OCI-LY1 (cell line): Measurements from ENCODE around the gene DGKB.

ENCODE experiments used
- H2AFZ ChIP-seq: fragments of 200-600 bp; sonication (generic), shearing (Covaris generic); 2 replicates; pipeline ENCODE4 v1.6.0; 2014; ENCODE audit warnings: antibody characterized with exemption, mild to moderate bottlenecking, low read length
- H3F3A ChIP-seq: fragments of 200-600 bp; sonication (generic), shearing (Covaris generic); 2 replicates; pipeline ENCODE4 v1.6.0; 2014; ENCODE audit warnings: mild to moderate bottlenecking, antibody characterized with exemption, low read length, moderate library complexity; ENCODE audit not compliant: insufficient read depth
- H3K27ac ChIP-seq: fragments of 200-600 bp; sonication (generic); 2 replicates; pipeline ENCODE4 v1.5.1; 2014; ENCODE audit warnings: low read length, mixed run types, mild to moderate bottlenecking, low read depth; ENCODE audit not compliant: poor library complexity, severe bottlenecking
- H3K27me3 ChIP-seq: fragments of 200-600 bp; sonication (generic); 2 replicates; pipeline ENCODE4 v1.6.0; 2014; ENCODE audit warnings: antibody characterized with exemption, mild to moderate bottlenecking, low read length, moderate library complexity; ENCODE audit not compliant: insufficient read depth
- H3K36me3 ChIP-seq: fragments of 200-600 bp; sonication (generic); 2 replicates; pipeline ENCODE4 v1.6.1; 2014; ENCODE audit warnings: mild to moderate bottlenecking, antibody characterized with exemption, low read length, moderate library complexity, mixed read lengths; ENCODE audit not compliant: insufficient read depth
- H3K4me1 ChIP-seq: fragments of 200-600 bp; sonication (generic); 2 replicates; pipeline ENCODE4 v1.5.1; 2014; ENCODE audit warnings: mild to moderate bottlenecking, low read length, moderate library complexity; ENCODE audit not compliant: insufficient read depth, severe bottlenecking
- H3K4me2 ChIP-seq: fragments of 200-600 bp; sonication (generic), shearing (Covaris generic); 2 replicates; pipeline ENCODE4 v1.6.1; 2014; ENCODE audit warnings: low read length
- H3K4me3 ChIP-seq: fragments of 200-600 bp; sonication (generic); 2 replicates; pipeline ENCODE4 v1.5.1; 2014; ENCODE audit warnings: low read length, low read depth, mild to moderate bottlenecking, mixed read lengths; ENCODE audit not compliant: poor library complexity, severe bottlenecking
- H3K79me2 ChIP-seq: fragments of 200-600 bp; shearing (Covaris generic); 2 replicates; pipeline ENCODE4 v1.6.1; 2016; ENCODE audit warnings: mixed run types, low read length, mixed read lengths; ENCODE audit not compliant: insufficient read depth
- H3K9ac ChIP-seq: fragments of 200-600 bp; sonication (generic), shearing (Covaris generic); 2 replicates; pipeline ENCODE4 v1.6.1; 2014; ENCODE audit warnings: mild to moderate bottlenecking, low read length, mixed read lengths
- H3K9me2 ChIP-seq: fragments of 200-600 bp; sonication (generic), shearing (Covaris generic); 2 replicates; pipeline ENCODE4 v1.6.1; 2014; ENCODE audit warnings: low read depth, mild to moderate bottlenecking, low read length, mixed read lengths
- H3K9me3 ChIP-seq: fragments of 200-600 bp; shearing (Covaris generic); 2 replicates; pipeline ENCODE4 v1.6.1; 2014; ENCODE audit warnings: low read length, mixed read lengths
- H4K20me1 ChIP-seq: fragments of 200-600 bp; sonication (generic), shearing (Covaris generic); 2 replicates; pipeline ENCODE4 v1.6.0; 2016; ENCODE audit warnings: mild to moderate bottlenecking, low read length; ENCODE audit not compliant: insufficient read depth
- EZH2 ChIP-seq: fragments of 200-600 bp; sonication (generic), shearing (Covaris generic); IDR thresholded peaks from 2 replicates; pipeline ENCODE4 v1.8.0; 2017; ENCODE audit warnings: borderline replicate concordance, mixed run types, mild to moderate bottlenecking, antibody characterized with exemption, low read length, moderate library complexity, mixed read lengths
- TF ChIP-seq, protein P1 (sequence below): fragments of 200-600 bp; sonication (generic), shearing (Covaris generic); IDR thresholded peaks from 2 replicates; pipeline ENCODE4 v1.5.1; 2017; ENCODE audit warnings: mild to moderate bottlenecking, antibody characterized with exemption, low read length, moderate library complexity, mixed read lengths

The DGKB gene

DNA sequence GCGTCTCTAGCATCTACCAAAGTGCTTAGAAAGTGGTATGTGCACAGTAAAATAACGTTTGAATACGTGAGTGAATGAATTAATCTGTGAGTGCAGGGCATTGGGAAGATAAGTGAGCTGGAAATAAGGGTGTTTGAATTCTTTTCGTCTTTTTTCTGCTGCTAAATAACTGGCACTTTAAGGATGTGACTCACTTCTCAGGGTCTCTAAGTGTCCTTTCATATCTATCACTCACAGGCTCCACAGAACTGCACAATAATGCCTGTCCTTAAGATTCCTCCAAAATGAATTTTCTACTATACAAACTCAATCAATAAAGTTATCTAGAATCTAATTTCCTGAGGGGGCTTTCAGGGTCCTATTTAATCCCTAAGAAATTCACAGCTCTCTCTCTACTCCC lies 3.2 kb upstream of the DGKB start:
- Histone ChIP-seq H2AFZ (no peak overlapping the region), H3K4me2 (no peak overlapping the region), H3K4me3 (no peak overlapping the region), H3K9ac (no peak overlapping the region), H3K79me2 (no peaks in the 10 kb centered on the region), H3K9me3 (no peaks in the 10 kb centered on the region), H3F3A (no peaks in the 10 kb centered on the region), H3K36me3 (no peaks in the 10 kb centered on the region), H4K20me1 (no peaks in the 10 kb centered on the region), H3K27me3 (no peaks in the 10 kb centered on the region), H3K27ac (no peak overlapping the region), H3K4me1 (no peaks in the 10 kb centered on the region), H3K9me2 (no peaks in the 10 kb centered on the region)
- TF ChIP-seq, protein P1, sequence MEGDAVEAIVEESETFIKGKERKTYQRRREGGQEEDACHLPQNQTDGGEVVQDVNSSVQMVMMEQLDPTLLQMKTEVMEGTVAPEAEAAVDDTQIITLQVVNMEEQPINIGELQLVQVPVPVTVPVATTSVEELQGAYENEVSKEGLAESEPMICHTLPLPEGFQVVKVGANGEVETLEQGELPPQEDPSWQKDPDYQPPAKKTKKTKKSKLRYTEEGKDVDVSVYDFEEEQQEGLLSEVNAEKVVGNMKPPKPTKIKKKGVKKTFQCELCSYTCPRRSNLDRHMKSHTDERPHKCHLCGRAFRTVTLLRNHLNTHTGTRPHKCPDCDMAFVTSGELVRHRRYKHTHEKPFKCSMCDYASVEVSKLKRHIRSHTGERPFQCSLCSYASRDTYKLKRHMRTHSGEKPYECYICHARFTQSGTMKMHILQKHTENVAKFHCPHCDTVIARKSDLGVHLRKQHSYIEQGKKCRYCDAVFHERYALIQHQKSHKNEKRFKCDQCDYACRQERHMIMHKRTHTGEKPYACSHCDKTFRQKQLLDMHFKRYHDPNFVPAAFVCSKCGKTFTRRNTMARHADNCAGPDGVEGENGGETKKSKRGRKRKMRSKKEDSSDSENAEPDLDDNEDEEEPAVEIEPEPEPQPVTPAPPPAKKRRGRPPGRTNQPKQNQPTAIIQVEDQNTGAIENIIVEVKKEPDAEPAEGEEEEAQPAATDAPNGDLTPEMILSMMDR, result no peak
- no peak for TF ChIP-seq EZH2

DNA sequence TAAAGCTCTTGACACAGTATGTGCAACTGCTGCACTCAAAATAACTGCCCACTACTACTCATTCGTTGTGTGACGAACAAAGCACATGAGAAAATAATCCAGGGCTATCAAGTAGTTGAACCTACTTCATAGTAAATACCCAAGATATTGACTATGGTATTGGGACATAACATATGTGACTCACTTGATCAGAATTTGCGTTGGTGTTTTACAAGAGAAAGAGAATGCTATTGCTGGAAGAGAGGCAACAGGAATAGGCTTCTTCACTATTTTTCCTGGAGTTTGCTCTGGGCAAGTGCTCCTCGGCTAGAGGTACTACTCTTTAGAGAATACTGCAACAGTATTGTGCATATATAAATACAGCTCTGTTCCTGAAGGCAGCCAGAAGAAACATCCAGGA lies 2.5 kb downstream of the DGKB start:
- TF ChIP-seq, protein P1, result no peak
- no peak for TF ChIP-seq EZH2
- no peak overlapping the region for H3K4me2 ChIP-seq

GRCh38 chr7:14899030-14899429 lies 3.5 kb downstream of the DGKB start:
- H3K4me3 ChIP-seq, result no peak overlapping the region
- no peak overlapping the region for H3K27ac ChIP-seq
- H3K4me1 ChIP-seq, result no peaks in the 10 kb centered on the region
- no peak overlapping the region for H3K9ac ChIP-seq
- no peak overlapping the region for H2AFZ ChIP-seq
- no peaks in the 10 kb centered on the region for H3K79me2 ChIP-seq
- H3K4me2 ChIP-seq, result no peak overlapping the region
- no peaks in the 10 kb centered on the region for H3K27me3 ChIP-seq
- no peaks in the 10 kb centered on the region for H3K9me2 ChIP-seq
- H4K20me1 ChIP-seq, result no peaks in the 10 kb centered on the region
- no peaks in the 10 kb centered on the region for H3F3A ChIP-seq
- TF ChIP-seq, protein P1, result no peak
- no peak for TF ChIP-seq EZH2
- no peaks in the 10 kb centered on the region for H3K9me3 ChIP-seq
- H3K36me3 ChIP-seq, result no peaks in the 10 kb centered on the region

More for the DNA sequence above, 2.5 kb downstream of the DGKB start:
- no peaks in the 10 kb centered on the region for H3K4me1 ChIP-seq
- H3K27me3 ChIP-seq, result no peaks in the 10 kb centered on the region
- H4K20me1 ChIP-seq, result no peaks in the 10 kb centered on the region
- no peaks in the 10 kb centered on the region for H3K9me3 ChIP-seq
- H2AFZ ChIP-seq, result no peak overlapping the region
- no peaks in the 10 kb centered on the region for H3K79me2 ChIP-seq
- no peak overlapping the region for H3K4me3 ChIP-seq
- H3K36me3 ChIP-seq, result no peaks in the 10 kb centered on the region
- H3K9ac ChIP-seq, result no peak overlapping the region
- H3K9me2 ChIP-seq, result no peaks in the 10 kb centered on the region
- no peak overlapping the region for H3K27ac ChIP-seq
- no peaks in the 10 kb centered on the region for H3F3A ChIP-seq
